ENCODE results near the gene CLCA2. TPM values are rescaled to one million over a fixed set of nuclear protein-coding genes. Genes with fewer than 3 reads are reported as not detected.

Gene CLCA2
- total RNA-seq, 1 experiment from 2014 or later, result not detected

- Histone ChIP-seq H3K4ac (ENCODE audit: low read depth, low read length) (no peak overlapping the region), H2AFZ (ENCODE audit: low read length) (no peak overlapping the region), H2BK20ac (ENCODE audit: low read depth, low read length, poor library complexity, severe bottlenecking) (no peak overlapping the region), H2AK5ac (ENCODE audit: insufficient read length, low read length) (no peak overlapping the region), H3K23ac (ENCODE audit: insufficient read length, low read depth, low read length) (no peak overlapping the region), H3K79me2 (ENCODE audit: insufficient read depth, low read length) (no peaks in the 10 kb centered on the region), H3T11ph (ENCODE audit: low read length) (no peak overlapping the region), H3K27ac (ENCODE audit: insufficient read length, low read depth, low read length) (no peak overlapping the region), H3K56ac (ENCODE audit: insufficient read length, low read depth, low read length) (no peak overlapping the region), H2BK5ac (ENCODE audit: insufficient read length, low read length) (no peak overlapping the region), H4K5ac (ENCODE audit: insufficient read length, low read depth, low read length) (no peak overlapping the region), H3K14ac (ENCODE audit: insufficient read depth, low read length) (no peak overlapping the region), H2BK120ac (ENCODE audit: low read depth, low read length, poor library complexity, severe bottlenecking) (no peak overlapping the region), H3K4me1 (ENCODE audit: insufficient read depth, low read length) (no peaks in the 10 kb centered on the region), H4K91ac (ENCODE audit: insufficient read length, low read depth, low read length) (no peak overlapping the region), H3K4me2 (ENCODE audit: insufficient read depth, insufficient read length, low read length) (no peak overlapping the region), H3K9me3 (ENCODE audit: control insufficient read depth, low read depth, low read length) (no peaks in the 10 kb centered on the region), H2BK15ac (ENCODE audit: low read depth, low read length) (no peak overlapping the region), H3K18ac (ENCODE audit: insufficient read length, low read depth, low read length) (no peak overlapping the region), H2BK12ac (ENCODE audit: insufficient read length, low read depth, low read length) (no peak overlapping the region), H3K23me2 (ENCODE audit: insufficient read length, low read depth, low read length, poor library complexity, severe bottlenecking) (no peaks in the 10 kb centered on the region), H3K27me3 (ENCODE audit: insufficient read depth, low read length) (no peaks in the 10 kb centered on the region), H4K20me1 (ENCODE audit: control insufficient read depth, insufficient read depth, insufficient read length) (no peaks in the 10 kb centered on the region), H3K79me1 (ENCODE audit: insufficient read depth, low read depth, low read length, poor library complexity, severe bottlenecking) (no peaks in the 10 kb centered on the region), H4K8ac (replicated peaks; ENCODE audit: insufficient read length, low read depth, low read length) (no peak overlapping the region), H3K9ac (ENCODE audit: extremely low read depth, insufficient read length, low read length) (no peak overlapping the region)
- WGBS (ENCODE audit: extremely low coverage, insufficient read length, low lambda C conversion rate), result no CpG with 5 or more reads among the region's 1 CpG
- no peak for TF ChIP-seq CTCF (conservative IDR thresholded peaks at IDR 0.05)
- Mint-ChIP-seq H3K27ac (no peak overlapping the region), H3K4me1 (no peaks in the 10 kb centered on the region), H3K9me3 (no peaks in the 10 kb centered on the region), H3K36me3 (ENCODE audit: insufficient read depth in 1 of 3, low read depth in 3 of 3) (no peaks in the 10 kb centered on the region), H3K4me3 (no peak overlapping the region), H3K27me3 (ENCODE audit: low read depth) (no peaks in the 10 kb centered on the region)
- no peak for DNase-seq
Measured at GRCh38 chr1:86460998-86461397, 37.0 kb downstream of the CLCA2 start.

Data from H9 (cell line).